ENCODE data around the gene GLMP. TPM values are rescaled to one million over a fixed set of nuclear protein-coding genes. Genes with fewer than 3 reads are reported as not detected.
A peak's percentile ranks its signal among the peaks of the same experiment; 100 is the strongest.

GLMP gene
- total and polyA plus RNA-seq, 2 of the 13 experiments (the other 11 are each of a cell fraction or from before 2014, with no cell fraction given) = 44.6 to 75.8 TPM

- TF ChIP-seq PRDM10 (CRISPR knock-in tag; IDR thresholded peaks at IDR 0.05; ENCODE audit: low read depth) = 0 out of 2 replicates have a peak, but pooled peaks have one; percentile 53
- TF ChIP-seq KDM5A (IDR thresholded peaks at IDR 0.05; ENCODE audit: borderline replicate concordance, low read length) = peak; percentile 94; the same call in 1 of the 2 replicates
- TF ChIP-seq YEATS2 (CRISPR knock-in tag; IDR thresholded peaks at IDR 0.05; ENCODE audit: borderline replicate concordance) = peak; percentile 99
- peak; percentile 82 for TF ChIP-seq SPEN (CRISPR knock-in tag; IDR thresholded peaks at IDR 0.05; ENCODE audit: low read depth)
- TF ChIP-seq KDM1A (CRISPR knock-in tag; IDR thresholded peaks at IDR 0.05) = no peak
- TF ChIP-seq ZSCAN12 (CRISPR knock-in tag; IDR thresholded peaks at IDR 0.05) = 0 out of 2 replicates have a peak, but pooled peaks have one; percentile 46
- no peak for TF ChIP-seq KLF15 (CRISPR knock-in tag; IDR thresholded peaks at IDR 0.05; ENCODE audit: borderline replicate concordance)
- no peak for TF ChIP-seq NR3C1 (CRISPR knock-in tag; IDR thresholded peaks at IDR 0.05)
- TF ChIP-seq NBN (conservative IDR thresholded peaks at IDR 0.05) = no peak
- TF ChIP-seq ZNF446 (CRISPR knock-in tag; IDR thresholded peaks at IDR 0.05) = peak; percentile 40; the same call in 1 of the 2 replicates
- no peak for TF ChIP-seq ZNF597 (CRISPR knock-in tag; IDR thresholded peaks at IDR 0.05)
- TF ChIP-seq SMYD3 (CRISPR knock-in tag; IDR thresholded peaks at IDR 0.05) = no peak
- TF ChIP-seq MAF1 (CRISPR knock-in tag; IDR thresholded peaks at IDR 0.05; ENCODE audit: borderline replicate concordance) = no peak
- no peak for TF ChIP-seq ATF7 (IDR thresholded peaks at IDR 0.05)
- TF ChIP-seq ATF7 (CRISPR knock-in tag; IDR thresholded peaks at IDR 0.05) = no peak
- TF ChIP-seq HNRNPH1 (optimal IDR thresholded peaks at IDR 0.05; ENCODE audit: low read depth, low read length) = no peak
- TF ChIP-seq ZNF20 (CRISPR knock-in tag; IDR thresholded peaks at IDR 0.05) = no peak
- TF ChIP-seq GFI1 (CRISPR knock-in tag; IDR thresholded peaks at IDR 0.05; ENCODE audit: borderline replicate concordance) = peak; percentile 69; the same call in 1 of the 2 replicates
- no peak; the same call in 1 of the 2 replicates for TF ChIP-seq MEIS1 (CRISPR knock-in tag; IDR thresholded peaks at IDR 0.05; ENCODE audit: borderline replicate concordance)
- TF ChIP-seq ZSCAN9 (CRISPR knock-in tag; IDR thresholded peaks at IDR 0.05; ENCODE audit: borderline replicate concordance) = peak; percentile 76; the same call in 1 of the 2 replicates
- TF ChIP-seq SIN3B (IDR thresholded peaks at IDR 0.05; ENCODE audit: low read length) = peak; percentile 84
- TF ChIP-seq ZNF839 (CRISPR knock-in tag; IDR thresholded peaks at IDR 0.05; ENCODE audit: borderline replicate concordance) = 0 out of 2 replicates have a peak, but pooled peaks have one; percentile 27
- peak; percentile 77 for TF ChIP-seq CCAR2 (optimal IDR thresholded peaks at IDR 0.05; ENCODE audit: low read depth, low read length)
- peak; percentile 91 for TF ChIP-seq ZMYM4 (CRISPR knock-in tag; IDR thresholded peaks at IDR 0.05)
- peak; percentile 58; the same call in 1 of the 2 replicates for TF ChIP-seq FOXJ3 (CRISPR knock-in tag; IDR thresholded peaks at IDR 0.05; ENCODE audit: borderline replicate concordance)
- no peak for TF ChIP-seq ZBTB7A (CRISPR knock-in tag; IDR thresholded peaks at IDR 0.05)
These were observed 12.8 kb downstream of the GLMP start, which contains the start of gene SMG5 (continued) for GRCh38 chr1:156282479-156283222.
